Brain microvascular endothelial cell (primary cell): Measurements from ENCODE around the gene ENTPD6.
A peak's percentile ranks its signal among the peaks of the same experiment; 100 is the strongest.

ENCODE experiments used
- DNase-seq: peaks from one replicate; pipeline ENCODE4 v3.0.0-alpha.2; 2020
- H3K27ac ChIP-seq: fragments of 250-450 bp; sonication (Bioruptor Pico); 2 replicates; pipeline ENCODE4 v1.5.1; 2020; ENCODE audit warnings: mild to moderate bottlenecking, moderate library complexity
- H3K27me3 ChIP-seq: fragments of 250-450 bp; sonication (Bioruptor Pico); replicated peaks from 2 replicates; pipeline ENCODE4 v1.5.1; 2020; ENCODE audit warnings: mild to moderate bottlenecking
- H3K36me3 ChIP-seq: fragments of 250-450 bp; sonication (Bioruptor Pico); replicated peaks from 2 replicates; pipeline ENCODE4 v1.5.1; 2020; ENCODE audit warnings: mild to moderate bottlenecking
- H3K4me3 ChIP-seq: 2 replicates; pipeline ENCODE4 v1.5.1; 2011; ENCODE audit warnings: low read depth, mild to moderate bottlenecking, control low read depth, low read length, moderate library complexity
- in situ Hi-C: cut with HindIII; loops from 2 replicates; pipeline ENCODE4 v1.10.0; 2017; ENCODE audit warnings: low sequenced_read_pairs, low pct_ligation_motif_present
- TF ChIP-seq, protein P1 (sequence below): IDR thresholded peaks from 2 replicates; pipeline ENCODE4 v1.5.1; 2011; ENCODE audit warnings: low read depth, mild to moderate bottlenecking, moderate library complexity, low read length, control low read depth, inconsistent platforms; ENCODE audit errors: missing control alignments

The ENTPD6 gene

DNA sequence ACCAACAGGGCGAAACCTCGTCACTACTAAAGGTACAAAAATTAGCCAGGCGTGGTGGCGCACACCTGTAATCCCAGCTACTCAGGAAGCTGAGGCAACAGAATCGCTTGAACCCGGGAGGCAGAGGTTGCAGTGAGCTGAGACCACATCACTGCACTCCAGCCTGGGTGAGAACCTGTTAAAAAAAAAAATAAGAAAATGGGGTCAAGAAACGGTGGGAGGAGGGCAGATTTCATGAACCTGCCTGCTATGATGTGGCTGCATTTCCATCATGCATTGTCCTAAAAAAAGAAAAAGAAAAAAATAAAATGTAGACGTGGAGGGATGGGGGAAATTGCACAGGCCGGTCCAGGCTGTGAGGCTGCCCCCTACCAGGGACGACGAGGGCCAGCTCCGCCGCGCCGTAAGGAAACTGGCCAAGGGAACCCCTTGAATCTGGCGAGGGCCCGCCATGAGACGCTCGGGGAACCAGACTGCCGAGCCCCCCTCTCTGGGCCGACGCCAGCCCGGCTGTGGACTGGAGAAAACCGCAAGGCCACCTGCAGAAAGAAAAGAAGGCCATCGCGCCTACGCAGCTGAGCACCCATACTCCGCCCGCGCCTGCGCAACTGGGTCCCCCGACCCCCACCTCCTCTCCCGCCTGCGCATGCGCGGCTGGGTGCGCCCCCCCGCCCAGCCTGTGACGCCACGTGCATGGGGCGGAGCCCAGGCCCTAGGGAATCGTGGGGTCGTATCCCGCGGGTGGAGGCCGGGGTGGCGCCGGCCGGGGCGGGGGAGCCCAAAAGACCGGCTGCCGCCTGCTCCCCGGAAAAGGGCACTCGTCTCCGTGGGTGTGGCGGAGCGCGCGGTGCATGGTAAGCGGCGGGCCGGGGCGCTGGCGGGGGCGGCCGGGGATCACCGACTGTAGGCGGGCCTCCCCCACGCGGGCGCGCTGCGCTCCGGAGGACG is at the start of gene ENTPD6:
ENTPD6 (plus strand) TSS at position 699 of the 948 bp plus-strand sequence. CDS start 10,825 bp downstream, outside the sequence.
- TF ChIP-seq, protein P1, sequence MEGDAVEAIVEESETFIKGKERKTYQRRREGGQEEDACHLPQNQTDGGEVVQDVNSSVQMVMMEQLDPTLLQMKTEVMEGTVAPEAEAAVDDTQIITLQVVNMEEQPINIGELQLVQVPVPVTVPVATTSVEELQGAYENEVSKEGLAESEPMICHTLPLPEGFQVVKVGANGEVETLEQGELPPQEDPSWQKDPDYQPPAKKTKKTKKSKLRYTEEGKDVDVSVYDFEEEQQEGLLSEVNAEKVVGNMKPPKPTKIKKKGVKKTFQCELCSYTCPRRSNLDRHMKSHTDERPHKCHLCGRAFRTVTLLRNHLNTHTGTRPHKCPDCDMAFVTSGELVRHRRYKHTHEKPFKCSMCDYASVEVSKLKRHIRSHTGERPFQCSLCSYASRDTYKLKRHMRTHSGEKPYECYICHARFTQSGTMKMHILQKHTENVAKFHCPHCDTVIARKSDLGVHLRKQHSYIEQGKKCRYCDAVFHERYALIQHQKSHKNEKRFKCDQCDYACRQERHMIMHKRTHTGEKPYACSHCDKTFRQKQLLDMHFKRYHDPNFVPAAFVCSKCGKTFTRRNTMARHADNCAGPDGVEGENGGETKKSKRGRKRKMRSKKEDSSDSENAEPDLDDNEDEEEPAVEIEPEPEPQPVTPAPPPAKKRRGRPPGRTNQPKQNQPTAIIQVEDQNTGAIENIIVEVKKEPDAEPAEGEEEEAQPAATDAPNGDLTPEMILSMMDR, result peak; percentile 45
- DNase-seq, result peak; percentile 76
- in situ Hi-C loops, result no loop called here
- H3K27ac ChIP-seq, result peak within 1 kb of the TSS; percentile 62
- no peaks in the 10 kb centered on the region for H3K27me3 ChIP-seq
- H3K4me3 ChIP-seq, result peak within 1 kb of the TSS; percentile 86
- no peaks in the 10 kb centered on the region for H3K36me3 ChIP-seq

DNA sequence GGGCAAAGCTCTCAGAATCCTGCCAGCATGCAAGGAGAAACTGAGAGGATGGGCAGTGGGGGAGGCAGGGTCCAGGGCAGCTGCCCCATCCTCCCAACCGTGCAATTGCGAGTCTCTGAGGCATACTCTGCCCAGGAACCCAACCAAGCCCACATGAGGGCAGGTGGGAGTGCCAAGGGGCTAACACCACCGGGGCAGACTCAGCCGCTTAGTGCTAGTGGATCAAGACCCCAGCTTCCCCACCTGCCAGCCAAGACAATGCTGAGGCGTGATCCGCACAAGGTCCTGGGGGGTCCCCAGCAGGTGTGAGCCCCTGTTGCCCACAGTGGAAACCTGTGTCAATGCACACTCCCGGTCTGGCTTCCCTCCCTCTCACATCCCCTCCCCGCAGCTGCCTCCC is 48.5 kb upstream of the ENTPD6 start:
- no peak overlapping the region for H3K4me3 ChIP-seq
- in situ Hi-C loops, result no loop called here
- peaks cover 26% of the 10 kb centered on the region for H3K27me3 ChIP-seq
- H3K27ac ChIP-seq, result no peak overlapping the region
- TF ChIP-seq, protein P1, result no peak
- no peak for DNase-seq
- no peaks in the 10 kb centered on the region for H3K36me3 ChIP-seq

DNA sequence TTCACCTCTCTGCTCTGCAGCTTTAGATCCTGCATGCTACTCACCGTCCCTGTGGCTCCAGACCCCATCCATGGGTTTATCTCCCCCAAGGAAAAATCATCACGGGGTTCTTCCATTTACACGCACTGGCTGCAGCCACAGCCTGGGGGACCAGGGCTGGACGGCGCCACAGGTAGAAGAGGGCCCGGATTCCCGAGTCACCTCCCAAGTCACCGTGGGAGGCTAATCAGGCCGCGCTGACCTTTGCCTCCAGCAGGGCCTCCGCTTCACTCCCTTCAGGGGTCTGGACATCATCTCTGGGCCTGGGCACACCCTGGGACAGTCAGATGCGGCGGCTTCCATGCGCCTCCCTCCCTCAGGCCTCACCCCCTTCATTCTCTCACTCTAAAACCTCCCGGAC is 47.8 kb upstream of the ENTPD6 start:
- TF ChIP-seq, protein P1, result no peak
- no peaks in the 10 kb centered on the region for H3K36me3 ChIP-seq
- in situ Hi-C loops, result no loop called here
- no peak overlapping the region for H3K27ac ChIP-seq
- peaks cover 26% of the 10 kb centered on the region for H3K27me3 ChIP-seq
- DNase-seq, result no peak
- H3K4me3 ChIP-seq, result no peak overlapping the region

DNA sequence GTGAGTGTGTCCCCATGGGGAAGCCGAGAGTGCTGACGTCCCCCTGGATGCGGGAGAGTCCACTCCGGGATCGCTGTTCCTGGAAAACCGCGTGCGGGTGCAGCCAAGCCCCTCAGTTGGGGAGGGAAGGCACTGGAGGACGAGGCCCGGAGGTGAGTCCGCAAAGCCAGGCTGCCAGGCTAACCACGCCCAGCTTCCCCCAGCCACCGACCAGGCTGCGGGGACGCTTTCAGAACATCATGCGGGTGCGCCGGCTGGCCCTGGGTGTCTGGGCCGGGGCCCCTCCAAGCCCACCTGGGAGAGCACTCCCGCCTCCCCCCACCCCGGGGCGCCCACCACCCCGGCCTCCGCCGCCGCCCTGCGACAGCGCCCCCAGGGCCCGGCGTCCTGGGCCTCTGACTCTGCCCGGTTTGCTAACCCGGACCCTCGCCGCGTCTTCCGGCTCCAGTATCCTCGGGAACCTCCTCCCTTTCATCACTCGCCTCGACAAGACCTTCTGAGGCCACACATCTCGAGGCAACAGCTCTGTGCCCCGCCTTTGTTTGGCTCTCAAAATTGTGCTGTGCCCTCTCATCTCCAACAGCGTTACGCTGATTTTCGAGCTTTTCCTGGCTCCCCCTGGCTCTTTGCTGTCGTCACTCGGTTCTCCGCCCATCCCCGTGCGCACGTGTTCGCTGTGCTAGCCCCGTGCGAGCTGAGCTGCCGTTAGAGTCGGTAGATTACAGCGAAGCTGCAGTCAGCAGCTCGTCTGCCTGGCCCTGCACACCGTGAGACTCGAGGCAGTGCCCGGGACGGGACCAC is 47.1 kb upstream of the ENTPD6 start:
- in situ Hi-C loops, result no loop called here
- no peak overlapping the region for H3K27ac ChIP-seq
- no peaks in the 10 kb centered on the region for H3K36me3 ChIP-seq
- peak; percentile 25 for DNase-seq
- peaks cover 26% of the 10 kb centered on the region for H3K27me3 ChIP-seq
- H3K4me3 ChIP-seq, result peak overlapping the region; percentile 40
- TF ChIP-seq, protein P1, result no peak

DNA sequence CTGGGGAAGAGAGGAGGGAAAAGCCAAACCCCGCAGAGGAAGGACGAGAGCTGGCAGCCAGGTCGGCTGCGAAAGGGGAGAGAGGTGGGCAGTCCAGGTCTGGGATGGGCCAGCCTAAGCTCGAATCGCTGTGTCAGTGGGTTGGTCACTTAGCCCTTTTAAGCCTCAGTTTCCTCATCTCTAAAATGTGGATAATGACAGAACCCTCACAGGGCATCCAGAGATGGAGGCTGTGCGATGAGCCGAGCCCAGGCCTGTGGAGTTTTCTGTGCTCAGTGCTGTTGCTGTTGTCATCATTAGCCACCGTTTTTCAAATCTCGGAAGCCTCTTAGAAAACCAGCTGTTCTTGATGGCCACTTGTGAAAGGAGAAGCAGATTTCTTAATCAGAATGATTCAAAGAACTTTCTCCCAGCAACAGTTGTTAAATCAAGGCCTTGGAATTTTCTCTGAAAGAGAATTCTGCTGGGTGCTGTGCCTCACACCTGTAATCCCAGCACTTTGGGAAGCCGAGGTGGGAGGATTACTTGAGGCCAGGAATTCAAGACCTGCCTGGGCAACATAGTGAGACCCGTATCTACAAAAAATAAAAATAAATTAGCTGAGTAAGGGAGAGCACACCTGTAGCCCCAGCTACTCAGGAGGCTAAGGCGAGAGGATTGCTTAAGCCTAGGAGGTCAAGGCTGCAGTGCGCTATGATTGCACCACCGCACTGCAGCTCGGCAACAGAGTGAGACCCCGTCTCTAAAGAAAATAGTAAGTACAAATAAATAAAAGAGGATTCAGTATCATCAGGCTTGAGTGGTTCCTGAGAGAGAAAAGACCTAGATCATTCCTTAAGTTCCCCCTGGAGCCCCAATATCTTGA is 46.3 kb upstream of the ENTPD6 start:
- in situ Hi-C loops, result no loop called here
- peaks cover 26% of the 10 kb centered on the region for H3K27me3 ChIP-seq
- no peak for DNase-seq
- H3K36me3 ChIP-seq, result no peaks in the 10 kb centered on the region
- H3K4me3 ChIP-seq, result no peak overlapping the region
- TF ChIP-seq, protein P1, result no peak
- no peak overlapping the region for H3K27ac ChIP-seq
